HepG2 (cell line): ENCODE results near the gene WDR43. TPM values are rescaled to one million over a fixed set of nuclear protein-coding genes. Genes with fewer than 3 reads are reported as not detected.

Experiments
- BORCS8-MEF2B ChIP-seq: sonication (generic); formaldehyde crosslinking; IDR thresholded peaks from 2 replicates; pipeline ENCODE4 v1.8.0; 2022; ENCODE audit warnings: mild to moderate bottlenecking, missing genetic modification reagents
- FOXP1 ChIP-seq, 2 experiments: fragments of 450-650 bp in 1 of 2; IDR thresholded peaks; 2 replicates each; pipeline ENCODE4 v1.6.1; 2017 to 2018; ENCODE audit warnings: antibody characterized with exemption in 1 of 2
- MED8 ChIP-seq: sonication (generic); formaldehyde crosslinking; IDR thresholded peaks from 2 replicates; pipeline ENCODE4 v1.8.1; 2023; ENCODE audit warnings: mild to moderate bottlenecking, missing genetic modification reagents; ENCODE audit not compliant: insufficient replicate concordance
- RFX1 ChIP-seq: fragments of 450-650 bp; IDR thresholded peaks from 2 replicates; pipeline ENCODE4 v1.6.1; 2017
- SPEN ChIP-seq: sonication (generic); formaldehyde crosslinking; IDR thresholded peaks from 2 replicates; pipeline ENCODE4 v1.5.1; 2020; ENCODE audit warnings: low read depth, mild to moderate bottlenecking, missing genetic modification reagents
- ZFP90 ChIP-seq: sonication (generic); formaldehyde crosslinking; IDR thresholded peaks from 2 replicates; pipeline ENCODE4 v1.8.0; 2022; ENCODE audit warnings: missing genetic modification reagents, mild to moderate bottlenecking, inconsistent platforms, borderline replicate concordance
- ZNF460 ChIP-seq: sonication (generic); formaldehyde crosslinking; IDR thresholded peaks from 2 replicates; pipeline ENCODE4 v1.5.1; 2020; ENCODE audit warnings: missing genetic modification reagents, mild to moderate bottlenecking, borderline replicate concordance
- ZNF768 ChIP-seq: sonication (generic); formaldehyde crosslinking; IDR thresholded peaks from 2 replicates; pipeline ENCODE4 v1.4.0; 2020; ENCODE audit warnings: missing genetic modification reagents
- polyA plus RNA-seq, 8 experiments: library from polyadenylated mRNA; depleted of rRNA in 3 of 8; stranded (reverse) in 7 of 8; unstranded in 1 of 8; fragments of >200 nt; fragmentation: Illumina TruSeq in 4 of 8; extraction: Trizol in 4 of 8; gene quantifications; 2 replicates each; pipeline versions ENCODE4 v1.2.1 to v1.2.3, GENCODE V29; 2011 to 2016; ENCODE audit warnings: low read depth in 4 of 8, missing spikeins in 1 of 8, mixed read lengths in 1 of 8; ENCODE audit not compliant: insufficient read depth in 1 of 8
- total RNA-seq, 5 experiments: library from RNA; depleted of rRNA; stranded (reverse); fragments of >200 nt; fragmentation: Illumina TruSeq; extraction: Trizol; gene quantifications; 2 replicates each; pipeline ENCODE4 v1.2.3, GENCODE V29; 2016; ENCODE audit warnings: low read depth in 1 of 5
- TF ChIP-seq, protein P1 (sequence below): sonication (generic); formaldehyde crosslinking; IDR thresholded peaks from 2 replicates; pipeline ENCODE4 v1.8.0; 2022; ENCODE audit warnings: missing genetic modification reagents, mild to moderate bottlenecking, inconsistent platforms, borderline replicate concordance
- TF ChIP-seq, protein P2 (sequence below): IDR thresholded peaks from 2 replicates; pipeline ENCODE4 v1.6.1; 2016; ENCODE audit warnings: missing compliant biosample characterization, missing genetic modification reagents, borderline replicate concordance
- TF ChIP-seq, protein P3 (sequence below): sonication (generic); formaldehyde crosslinking; IDR thresholded peaks from 2 replicates; pipeline ENCODE4 v1.8.1; 2022; ENCODE audit warnings: mild to moderate bottlenecking, missing genetic modification reagents
- TF ChIP-seq, protein P4 (sequence below): sonication (generic); formaldehyde crosslinking; IDR thresholded peaks from 2 replicates; pipeline ENCODE4 v1.8.1; 2023; ENCODE audit warnings: mild to moderate bottlenecking, missing genetic modification reagents
- TF ChIP-seq, protein P5 (sequence below): sonication (generic); formaldehyde crosslinking; IDR thresholded peaks from 2 replicates; pipeline ENCODE4; 2020; ENCODE audit warnings: missing genetic modification reagents, mild to moderate bottlenecking, borderline replicate concordance
- TF ChIP-seq, protein P6 (sequence below): sonication (generic); formaldehyde crosslinking; IDR thresholded peaks from 2 replicates; pipeline ENCODE4 v1.4.0; 2020; ENCODE audit warnings: missing genetic modification reagents
- TF ChIP-seq, protein P7 (sequence below): sonication (generic); formaldehyde crosslinking; IDR thresholded peaks from 2 replicates; pipeline ENCODE4 v1.4.0; 2020; ENCODE audit warnings: missing genetic modification reagents

WDR43 gene
- total and polyA plus RNA-seq, 2 of the 13 experiments (the other 11 are each of a cell fraction or from before 2014, with no cell fraction given) = 121 to 167 TPM

DNA sequence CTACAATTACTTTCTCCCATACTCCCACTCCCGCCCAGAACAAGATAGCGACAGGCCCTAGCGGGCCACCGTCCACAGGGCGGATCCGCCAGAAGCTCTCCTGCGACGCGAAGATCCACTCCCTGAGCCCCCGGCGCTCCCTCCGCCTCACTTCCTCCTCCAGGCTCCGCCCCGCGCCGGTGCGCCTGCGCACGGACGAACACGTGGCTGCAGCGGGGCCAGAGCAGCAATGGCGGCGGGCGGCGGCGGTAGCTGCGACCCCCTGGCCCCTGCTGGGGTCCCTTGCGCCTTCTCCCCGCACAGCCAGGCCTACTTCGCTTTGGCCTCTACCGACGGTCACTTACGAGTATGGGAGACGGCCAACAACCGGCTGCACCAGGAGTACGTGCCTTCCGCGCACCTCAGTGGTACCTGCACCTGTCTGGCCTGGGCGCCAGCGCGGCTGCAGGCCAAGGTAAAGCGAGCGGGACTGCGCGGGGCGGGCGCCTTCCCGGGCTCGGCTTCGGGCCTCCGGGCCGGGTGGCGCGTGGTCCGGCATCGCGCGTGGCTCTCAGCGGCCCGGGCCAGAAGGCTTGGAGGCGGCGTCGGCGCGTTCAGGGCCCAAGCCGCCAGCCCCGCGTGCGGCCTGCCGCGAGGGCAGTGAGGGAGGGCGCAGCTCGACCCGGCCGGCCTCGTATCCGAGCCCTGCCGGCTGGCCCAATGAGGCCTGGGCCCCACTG is at the start of gene WDR43 (continued):
- TF ChIP-seq, protein P1, sequence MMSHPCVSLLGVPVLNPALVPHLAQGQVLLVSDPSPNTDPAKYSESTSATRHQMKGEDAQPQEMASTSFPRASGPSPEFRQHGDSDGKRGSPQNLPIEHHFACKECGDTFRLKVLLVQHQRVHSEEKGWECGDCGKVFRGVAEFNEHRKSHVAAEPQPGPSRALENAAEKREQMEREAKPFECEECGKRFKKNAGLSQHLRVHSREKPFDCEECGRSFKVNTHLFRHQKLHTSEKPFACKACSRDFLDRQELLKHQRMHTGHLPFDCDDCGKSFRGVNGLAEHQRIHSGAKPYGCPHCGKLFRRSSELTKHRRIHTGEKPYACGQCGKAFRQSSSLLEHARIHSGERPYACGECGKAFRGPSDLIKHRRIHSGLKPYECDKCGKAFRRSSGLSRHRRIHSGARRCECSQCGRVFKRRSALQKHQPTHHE (CRISPR knock-in tag) = peak; percentile 41; the same call in 1 of the 2 replicates
- peak; percentile 83 for TF ChIP-seq MED8
- TF ChIP-seq, protein P2, sequence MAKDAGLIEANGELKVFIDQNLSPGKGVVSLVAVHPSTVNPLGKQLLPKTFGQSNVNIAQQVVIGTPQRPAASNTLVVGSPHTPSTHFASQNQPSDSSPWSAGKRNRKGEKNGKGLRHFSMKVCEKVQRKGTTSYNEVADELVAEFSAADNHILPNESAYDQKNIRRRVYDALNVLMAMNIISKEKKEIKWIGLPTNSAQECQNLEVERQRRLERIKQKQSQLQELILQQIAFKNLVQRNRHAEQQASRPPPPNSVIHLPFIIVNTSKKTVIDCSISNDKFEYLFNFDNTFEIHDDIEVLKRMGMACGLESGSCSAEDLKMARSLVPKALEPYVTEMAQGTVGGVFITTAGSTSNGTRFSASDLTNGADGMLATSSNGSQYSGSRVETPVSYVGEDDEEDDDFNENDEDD = peak; percentile 78; the same call in 1 of the 2 replicates
- TF ChIP-seq, protein P3, sequence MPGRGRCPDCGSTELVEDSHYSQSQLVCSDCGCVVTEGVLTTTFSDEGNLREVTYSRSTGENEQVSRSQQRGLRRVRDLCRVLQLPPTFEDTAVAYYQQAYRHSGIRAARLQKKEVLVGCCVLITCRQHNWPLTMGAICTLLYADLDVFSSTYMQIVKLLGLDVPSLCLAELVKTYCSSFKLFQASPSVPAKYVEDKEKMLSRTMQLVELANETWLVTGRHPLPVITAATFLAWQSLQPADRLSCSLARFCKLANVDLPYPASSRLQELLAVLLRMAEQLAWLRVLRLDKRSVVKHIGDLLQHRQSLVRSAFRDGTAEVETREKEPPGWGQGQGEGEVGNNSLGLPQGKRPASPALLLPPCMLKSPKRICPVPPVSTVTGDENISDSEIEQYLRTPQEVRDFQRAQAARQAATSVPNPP (CRISPR knock-in tag) = peak; percentile 88
- no peak for TF ChIP-seq ZNF460 (CRISPR knock-in tag)
- peak; percentile 96 for TF ChIP-seq BORCS8-MEF2B
- TF ChIP-seq, protein P4, sequence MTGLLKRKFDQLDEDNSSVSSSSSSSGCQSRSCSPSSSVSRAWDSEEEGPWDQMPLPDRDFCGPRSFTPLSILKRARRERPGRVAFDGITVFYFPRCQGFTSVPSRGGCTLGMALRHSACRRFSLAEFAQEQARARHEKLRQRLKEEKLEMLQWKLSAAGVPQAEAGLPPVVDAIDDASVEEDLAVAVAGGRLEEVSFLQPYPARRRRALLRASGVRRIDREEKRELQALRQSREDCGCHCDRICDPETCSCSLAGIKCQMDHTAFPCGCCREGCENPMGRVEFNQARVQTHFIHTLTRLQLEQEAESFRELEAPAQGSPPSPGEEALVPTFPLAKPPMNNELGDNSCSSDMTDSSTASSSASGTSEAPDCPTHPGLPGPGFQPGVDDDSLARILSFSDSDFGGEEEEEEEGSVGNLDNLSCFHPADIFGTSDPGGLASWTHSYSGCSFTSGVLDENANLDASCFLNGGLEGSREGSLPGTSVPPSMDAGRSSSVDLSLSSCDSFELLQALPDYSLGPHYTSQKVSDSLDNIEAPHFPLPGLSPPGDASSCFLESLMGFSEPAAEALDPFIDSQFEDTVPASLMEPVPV (CRISPR knock-in tag) = peak; percentile 94
- TF ChIP-seq, protein P5, sequence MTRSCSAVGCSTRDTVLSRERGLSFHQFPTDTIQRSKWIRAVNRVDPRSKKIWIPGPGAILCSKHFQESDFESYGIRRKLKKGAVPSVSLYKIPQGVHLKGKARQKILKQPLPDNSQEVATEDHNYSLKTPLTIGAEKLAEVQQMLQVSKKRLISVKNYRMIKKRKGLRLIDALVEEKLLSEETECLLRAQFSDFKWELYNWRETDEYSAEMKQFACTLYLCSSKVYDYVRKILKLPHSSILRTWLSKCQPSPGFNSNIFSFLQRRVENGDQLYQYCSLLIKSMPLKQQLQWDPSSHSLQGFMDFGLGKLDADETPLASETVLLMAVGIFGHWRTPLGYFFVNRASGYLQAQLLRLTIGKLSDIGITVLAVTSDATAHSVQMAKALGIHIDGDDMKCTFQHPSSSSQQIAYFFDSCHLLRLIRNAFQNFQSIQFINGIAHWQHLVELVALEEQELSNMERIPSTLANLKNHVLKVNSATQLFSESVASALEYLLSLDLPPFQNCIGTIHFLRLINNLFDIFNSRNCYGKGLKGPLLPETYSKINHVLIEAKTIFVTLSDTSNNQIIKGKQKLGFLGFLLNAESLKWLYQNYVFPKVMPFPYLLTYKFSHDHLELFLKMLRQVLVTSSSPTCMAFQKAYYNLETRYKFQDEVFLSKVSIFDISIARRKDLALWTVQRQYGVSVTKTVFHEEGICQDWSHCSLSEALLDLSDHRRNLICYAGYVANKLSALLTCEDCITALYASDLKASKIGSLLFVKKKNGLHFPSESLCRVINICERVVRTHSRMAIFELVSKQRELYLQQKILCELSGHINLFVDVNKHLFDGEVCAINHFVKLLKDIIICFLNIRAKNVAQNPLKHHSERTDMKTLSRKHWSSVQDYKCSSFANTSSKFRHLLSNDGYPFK (CRISPR knock-in tag) = peak; percentile 94
- peak; percentile 74; the same call in 1 of the 2 replicates for TF ChIP-seq ZNF768 (CRISPR knock-in tag)
- no peak for TF ChIP-seq FOXP1 (IDR thresholded peaks at IDR 0.05)
- 0 out of 2 replicates have a peak, but pooled peaks have one; percentile 5 for TF ChIP-seq FOXP1 (CRISPR knock-in tag; IDR thresholded peaks at IDR 0.05)
- TF ChIP-seq, protein P6, sequence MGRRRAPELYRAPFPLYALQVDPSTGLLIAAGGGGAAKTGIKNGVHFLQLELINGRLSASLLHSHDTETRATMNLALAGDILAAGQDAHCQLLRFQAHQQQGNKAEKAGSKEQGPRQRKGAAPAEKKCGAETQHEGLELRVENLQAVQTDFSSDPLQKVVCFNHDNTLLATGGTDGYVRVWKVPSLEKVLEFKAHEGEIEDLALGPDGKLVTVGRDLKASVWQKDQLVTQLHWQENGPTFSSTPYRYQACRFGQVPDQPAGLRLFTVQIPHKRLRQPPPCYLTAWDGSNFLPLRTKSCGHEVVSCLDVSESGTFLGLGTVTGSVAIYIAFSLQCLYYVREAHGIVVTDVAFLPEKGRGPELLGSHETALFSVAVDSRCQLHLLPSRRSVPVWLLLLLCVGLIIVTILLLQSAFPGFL (CRISPR knock-in tag) = no peak
- TF ChIP-seq RFX1 = no peak
- TF ChIP-seq SPEN = peak; percentile 96
- TF ChIP-seq ZFP90 (CRISPR knock-in tag) = no peak; the same call in 1 of the 2 replicates
- TF ChIP-seq, protein P7, sequence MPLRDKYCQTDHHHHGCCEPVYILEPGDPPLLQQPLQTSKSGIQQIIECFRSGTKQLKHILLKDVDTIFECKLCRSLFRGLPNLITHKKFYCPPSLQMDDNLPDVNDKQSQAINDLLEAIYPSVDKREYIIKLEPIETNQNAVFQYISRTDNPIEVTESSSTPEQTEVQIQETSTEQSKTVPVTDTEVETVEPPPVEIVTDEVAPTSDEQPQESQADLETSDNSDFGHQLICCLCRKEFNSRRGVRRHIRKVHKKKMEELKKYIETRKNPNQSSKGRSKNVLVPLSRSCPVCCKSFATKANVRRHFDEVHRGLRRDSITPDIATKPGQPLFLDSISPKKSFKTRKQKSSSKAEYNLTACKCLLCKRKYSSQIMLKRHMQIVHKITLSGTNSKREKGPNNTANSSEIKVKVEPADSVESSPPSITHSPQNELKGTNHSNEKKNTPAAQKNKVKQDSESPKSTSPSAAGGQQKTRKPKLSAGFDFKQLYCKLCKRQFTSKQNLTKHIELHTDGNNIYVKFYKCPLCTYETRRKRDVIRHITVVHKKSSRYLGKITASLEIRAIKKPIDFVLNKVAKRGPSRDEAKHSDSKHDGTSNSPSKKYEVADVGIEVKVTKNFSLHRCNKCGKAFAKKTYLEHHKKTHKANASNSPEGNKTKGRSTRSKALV (CRISPR knock-in tag) = no peak
